Brain microvascular endothelial cell (primary cell): Measurements from ENCODE around the gene TENM3.

Source experiments
- DNase-seq: peaks from one replicate; pipeline ENCODE4 v3.0.0-alpha.2; 2020
- H3K27ac ChIP-seq: fragments of 250-450 bp; sonication (Bioruptor Pico); 2 replicates; pipeline ENCODE4 v1.5.1; 2020; ENCODE audit warnings: mild to moderate bottlenecking, moderate library complexity
- H3K27me3 ChIP-seq: fragments of 250-450 bp; sonication (Bioruptor Pico); replicated peaks from 2 replicates; pipeline ENCODE4 v1.5.1; 2020; ENCODE audit warnings: mild to moderate bottlenecking
- H3K36me3 ChIP-seq: fragments of 250-450 bp; sonication (Bioruptor Pico); replicated peaks from 2 replicates; pipeline ENCODE4 v1.5.1; 2020; ENCODE audit warnings: mild to moderate bottlenecking
- H3K4me3 ChIP-seq: 2 replicates; pipeline ENCODE4 v1.5.1; 2011; ENCODE audit warnings: low read depth, mild to moderate bottlenecking, control low read depth, low read length, moderate library complexity
- CTCF ChIP-seq: IDR thresholded peaks from 2 replicates; pipeline ENCODE4 v1.5.1; 2011; ENCODE audit warnings: low read depth, mild to moderate bottlenecking, moderate library complexity, low read length, control low read depth, inconsistent platforms; ENCODE audit errors: missing control alignments
- in situ Hi-C: cut with HindIII; loops from 2 replicates; pipeline ENCODE4 v1.10.0; 2017; ENCODE audit warnings: low sequenced_read_pairs, low pct_ligation_motif_present

TENM3 gene

GRCh38 chr4:182264139-182264752, 21.0 kb downstream of the TENM3 start:
- TF ChIP-seq CTCF = no peak
- no peak for DNase-seq
- no peak overlapping the region for H3K4me3 ChIP-seq
- no peaks in the 10 kb centered on the region for H3K27me3 ChIP-seq
- H3K27ac ChIP-seq = no peak overlapping the region
- in situ Hi-C loops = no loop called here
- H3K36me3 ChIP-seq = no peaks in the 10 kb centered on the region

GRCh38 chr4:182265881-182266280, 22.7 kb downstream of the TENM3 start:
- Histone ChIP-seq H3K27ac (no peak overlapping the region), H3K36me3 (no peaks in the 10 kb centered on the region), H3K4me3 (no peak overlapping the region), H3K27me3 (no peaks in the 10 kb centered on the region)
- TF ChIP-seq CTCF = peak; percentile 27
- in situ Hi-C loops = no loop called here
- DNase-seq = no peak

GRCh38 chr4:182267048-182267447, 23.8 kb downstream of the TENM3 start:
- no peak overlapping the region for H3K27ac ChIP-seq
- no peak for DNase-seq
- no peaks in the 10 kb centered on the region for H3K27me3 ChIP-seq
- no peak overlapping the region for H3K4me3 ChIP-seq
- H3K36me3 ChIP-seq = no peaks in the 10 kb centered on the region
- no peak for TF ChIP-seq CTCF
- in situ Hi-C loops = no loop called here

- H3K27ac ChIP-seq = no peak overlapping the region
- no peaks in the 10 kb centered on the region for H3K27me3 ChIP-seq
- TF ChIP-seq CTCF = no peak
- no peak for DNase-seq
- no peak overlapping the region for H3K4me3 ChIP-seq
- in situ Hi-C loops = no loop called here
- no peaks in the 10 kb centered on the region for H3K36me3 ChIP-seq
These were observed 25.8 kb downstream of the TENM3 start for GRCh38 chr4:182268966-182269365.

- no peak for TF ChIP-seq CTCF
- Histone ChIP-seq H3K4me3 (no peak overlapping the region), H3K36me3 (no peaks in the 10 kb centered on the region), H3K27me3 (no peaks in the 10 kb centered on the region), H3K27ac (no peak overlapping the region)
- no peak for DNase-seq
- in situ Hi-C loops = no loop called here
These were observed 28.5 kb downstream of the TENM3 start for GRCh38 chr4:182271731-182272130.

- H3K36me3 ChIP-seq = no peaks in the 10 kb centered on the region
- in situ Hi-C loops = no loop called here
- no peak overlapping the region for H3K27ac ChIP-seq
- H3K4me3 ChIP-seq = no peak overlapping the region
- no peaks in the 10 kb centered on the region for H3K27me3 ChIP-seq
- no peak for TF ChIP-seq CTCF
- no peak for DNase-seq
These were observed 28.9 kb downstream of the TENM3 start for GRCh38 chr4:182272151-182272550.
